OCI-LY1 (cell line): ENCODE results near the gene PTPRM.

Experiments used
- EZH2 ChIP-seq: fragments of 200-600 bp; sonication (generic), shearing (Covaris generic); IDR thresholded peaks from 2 replicates; pipeline ENCODE4 v1.8.0; 2017; ENCODE audit warnings: borderline replicate concordance, mixed run types, mild to moderate bottlenecking, antibody characterized with exemption, low read length, moderate library complexity, mixed read lengths
- TF ChIP-seq, protein P1 (sequence below): fragments of 200-600 bp; sonication (generic), shearing (Covaris generic); IDR thresholded peaks from 2 replicates; pipeline ENCODE4 v1.5.1; 2017; ENCODE audit warnings: mild to moderate bottlenecking, antibody characterized with exemption, low read length, moderate library complexity, mixed read lengths

DNA sequence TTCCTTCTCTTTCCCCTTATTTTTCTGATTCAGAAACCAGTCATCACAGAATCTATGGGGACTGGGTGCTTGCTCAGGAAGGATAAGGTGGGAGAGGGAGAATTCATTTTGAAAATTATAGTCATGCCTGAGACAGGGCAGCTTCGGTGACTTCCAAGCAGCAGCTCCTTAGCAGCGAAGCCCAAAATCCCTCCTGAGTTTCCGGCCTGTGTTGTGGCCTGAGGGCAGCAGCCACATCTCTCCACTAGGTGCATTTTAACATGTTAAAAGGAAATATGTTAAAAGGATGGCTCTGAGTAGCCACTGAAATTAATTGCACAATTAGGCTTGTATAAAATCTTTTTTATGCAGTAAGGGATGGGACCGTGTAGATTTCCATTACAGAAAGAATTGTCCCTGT, 835.1 kb downstream of the PTPRM start:
- no peak for TF ChIP-seq EZH2
- TF ChIP-seq, protein P1, sequence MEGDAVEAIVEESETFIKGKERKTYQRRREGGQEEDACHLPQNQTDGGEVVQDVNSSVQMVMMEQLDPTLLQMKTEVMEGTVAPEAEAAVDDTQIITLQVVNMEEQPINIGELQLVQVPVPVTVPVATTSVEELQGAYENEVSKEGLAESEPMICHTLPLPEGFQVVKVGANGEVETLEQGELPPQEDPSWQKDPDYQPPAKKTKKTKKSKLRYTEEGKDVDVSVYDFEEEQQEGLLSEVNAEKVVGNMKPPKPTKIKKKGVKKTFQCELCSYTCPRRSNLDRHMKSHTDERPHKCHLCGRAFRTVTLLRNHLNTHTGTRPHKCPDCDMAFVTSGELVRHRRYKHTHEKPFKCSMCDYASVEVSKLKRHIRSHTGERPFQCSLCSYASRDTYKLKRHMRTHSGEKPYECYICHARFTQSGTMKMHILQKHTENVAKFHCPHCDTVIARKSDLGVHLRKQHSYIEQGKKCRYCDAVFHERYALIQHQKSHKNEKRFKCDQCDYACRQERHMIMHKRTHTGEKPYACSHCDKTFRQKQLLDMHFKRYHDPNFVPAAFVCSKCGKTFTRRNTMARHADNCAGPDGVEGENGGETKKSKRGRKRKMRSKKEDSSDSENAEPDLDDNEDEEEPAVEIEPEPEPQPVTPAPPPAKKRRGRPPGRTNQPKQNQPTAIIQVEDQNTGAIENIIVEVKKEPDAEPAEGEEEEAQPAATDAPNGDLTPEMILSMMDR, result no peak
